Kidney (tissue), 14 donors: ENCODE results near the gene CEP43. TPM values are rescaled to one million over a fixed set of nuclear protein-coding genes. Genes with fewer than 3 reads are reported as not detected.

Experiments used
- DNase-seq, 5 donors: peaks; one replicate each; pipeline ENCODE4 v3.0.0-alpha.2; 2013 to 2020
- FAIRE-seq: peaks from 2 replicates; lab custom pipeline; 2012; peaks lifted over from hg19 to GRCh38; lab: Jason Lieb, UNC
- H3K27ac ChIP-seq, 2 donors: one replicate each; pipeline ENCODE4 v1.7.0; 2013; ENCODE audit warnings: low read depth in 2 of 2, low read length in 2 of 2, inconsistent platforms in 1 of 2
- H3K27me3 ChIP-seq: one replicate; pipeline ENCODE4 v1.7.1; 2013; ENCODE audit warnings: low read length, inconsistent platforms; ENCODE audit not compliant: control insufficient read depth, insufficient read depth
- H3K36me3 ChIP-seq, 3 donors: one replicate each; pipeline versions ENCODE4 v1.7.0 to v1.7.1; 2013; ENCODE audit warnings: low read length in 3 of 3, control low read depth in 1 of 3, inconsistent platforms in 1 of 3; ENCODE audit not compliant: insufficient read depth in 3 of 3, control insufficient read depth in 2 of 3
- H3K4me1 ChIP-seq, 3 donors: one replicate each; pipeline versions ENCODE4 v1.7.0 to v1.7.1; 2013; ENCODE audit warnings: low read length in 3 of 3, inconsistent platforms in 1 of 3, low read depth in 1 of 3; ENCODE audit not compliant: control insufficient read depth in 2 of 3, insufficient read depth in 2 of 3
- H3K4me3 ChIP-seq, 3 donors: one replicate each; pipeline versions ENCODE4 v1.7.0 to v1.8.1; 2013; ENCODE audit warnings: low read length in 3 of 3, control low read depth in 1 of 3, inconsistent platforms in 1 of 3
- H3K9ac ChIP-seq, 3 donors: one replicate each; pipeline versions ENCODE4 v1.7.0 to v1.7.1; 2013; ENCODE audit warnings: low read length in 3 of 3, control low read depth in 1 of 3, inconsistent platforms in 1 of 3
- H3K9me3 ChIP-seq, 3 donors: one replicate each; pipeline versions ENCODE4 v1.7.0 to v1.7.1; 2013; ENCODE audit warnings: low read length in 3 of 3, control low read depth in 1 of 3, inconsistent platforms in 1 of 3; ENCODE audit not compliant: control insufficient read depth in 2 of 3, insufficient read depth in 1 of 3
- CTCF ChIP-seq: IDR thresholded peaks from 3 replicates; pipeline ENCODE4 v1.5.1; 2012; ENCODE audit warnings: mild to moderate bottlenecking, moderate library complexity, borderline replicate concordance; ENCODE audit not compliant: insufficient read depth; ENCODE audit errors: extremely low read depth
- intact Hi-C: fragments of 100-400 bp; cut with DNase I; formaldehyde crosslinking; loops from one replicate; pipeline ENCODE4 v1.11.1; 2022
- polyA plus RNA-seq: library from polyadenylated mRNA; stranded (reverse); fragments of 350-450 nt; fragmentation: Illumina TruSeq; extraction: RNeasy Lipid Tissue Mini Kit (QIAGEN cat#74804); gene quantifications from one replicate; pipeline ENCODE4 v1.2.3, GENCODE V29; 2014; ENCODE audit warnings: low read depth, low replicate concordance; ENCODE audit not compliant: insufficient read depth
- total RNA-seq: library from RNA; stranded (reverse); fragmentation: NEBNext Ultra II Directional; extraction: Animal tissue kit (Norgen Biotek cat#: 25700); gene quantifications from one replicate; pipeline ENCODE4 v1.2.1, GENCODE V29; 2021
- donor health status: control.
- donor health status: control.
- donor health status: control.
- donor health status: control.
- donor health status: control.
- donor health status: DM: yes; HTN: yes; CAD: no.
- donor health status: Normal renal cell carcinoma (clear cell type).

Gene CEP43
- total and polyA plus RNA-seq, 2 donors from 2014 or later: 17.8 to 17.9 TPM

GRCh38 chr6:167031082-167031709, 32.0 kb downstream of the CEP43 start:
- intact Hi-C loops: no loop called here
- Histone ChIP-seq H3K9me3 (no peaks in the 10 kb centered on the region), H3K4me3 (no peak overlapping the region), H3K4me1 (no peaks in the 10 kb centered on the region), H3K27ac (no peak overlapping the region), H3K27me3 (no peaks in the 10 kb centered on the region), H3K9ac (no peak overlapping the region), H3K36me3 (peaks cover 13 to 41% (median 33%) of the 10 kb centered on the region in 3 donors)
- TF ChIP-seq CTCF: no peak
- no peak for FAIRE-seq
- DNase-seq: no peak

GRCh38 chr6:167034056-167034455, 34.9 kb downstream of the CEP43 start:
- FAIRE-seq (no peak), DNase-seq (no peak)
- Histone ChIP-seq H3K27me3 (no peaks in the 10 kb centered on the region), H3K4me3 (no peak overlapping the region), H3K9me3 (no peaks in the 10 kb centered on the region), H3K9ac (no peak overlapping the region), H3K27ac (no peak overlapping the region), H3K36me3 (peaks cover 7 to 30% (median 29%) of the 10 kb centered on the region in 3 donors), H3K4me1 (no peaks in the 10 kb centered on the region)
- intact Hi-C loops: no loop called here
- no peak for TF ChIP-seq CTCF

GRCh38 chr6:167037762-167038161, 38.6 kb downstream of the CEP43 start:
- intact Hi-C loops: no loop called here
- Histone ChIP-seq H3K9ac (no peak overlapping the region), H3K27ac (no peak overlapping the region), H3K4me3 (no peak overlapping the region), H3K36me3 (peaks cover 5 to 29% (median 16%) of the 10 kb centered on the region in 3 donors), H3K27me3 (no peaks in the 10 kb centered on the region), H3K4me1 (no peaks in the 10 kb centered on the region), H3K9me3 (no peaks in the 10 kb centered on the region)
- TF ChIP-seq CTCF: no peak
- DNase-seq (no peak), FAIRE-seq (no peak)
